Spinal cord (tissue), 10 donors: ENCODE measurements around the gene C21orf58. TPM values are rescaled to one million over a fixed set of nuclear protein-coding genes. Genes with fewer than 3 reads are reported as not detected.

Source experiments
- DNase-seq, 6 donors: peaks; one replicate each; pipeline versions ENCODE4 v3.0.0 to v3.0.0-alpha.2; 2013 to 2015; ENCODE audit warnings: low spot score in 6 of 6, low read depth in 4 of 6
- H3K27ac ChIP-seq: one replicate; pipeline ENCODE4 v1.5.1; 2013; ENCODE audit warnings: low read depth, low read length, control low read depth
- H3K27me3 ChIP-seq: one replicate; pipeline ENCODE4 v1.6.1; 2013; ENCODE audit warnings: low read length; ENCODE audit not compliant: control insufficient read depth, insufficient read depth
- H3K36me3 ChIP-seq: one replicate; pipeline ENCODE4 v1.6.1; 2013; ENCODE audit warnings: low read length; ENCODE audit not compliant: control insufficient read depth, insufficient read depth
- H3K4me1 ChIP-seq: one replicate; pipeline ENCODE4 v1.6.1; 2013; ENCODE audit warnings: low read length; ENCODE audit not compliant: control insufficient read depth, insufficient read depth
- H3K4me3 ChIP-seq: one replicate; pipeline ENCODE4 v1.5.1; 2013; ENCODE audit warnings: low read depth, low read length, control low read depth
- H3K9me3 ChIP-seq: one replicate; pipeline ENCODE4 v1.6.1; 2013; ENCODE audit warnings: low read length; ENCODE audit not compliant: control insufficient read depth, insufficient read depth
- WGBS: methylation state at CpG from one replicate; pipeline ENCODE4 v1.1.5; 2013; ENCODE audit warnings: missing lambda C conversion rate; ENCODE audit not compliant: insufficient coverage; 5-methylcytosine and 5-hydroxymethylcytosine counted together
- polyA plus RNA-seq, 2 donors: library from polyadenylated mRNA; unstranded; fragments of 120-200 nt; gene quantifications; one replicate each; pipeline ENCODE4 v1.2.1, GENCODE V29; 2013; ENCODE audit not compliant: insufficient read length in 2 of 2
- total RNA-seq, 2 donors: library from RNA; depleted of rRNA in 1 of 2; stranded (reverse); fragments of 120-200 nt in 1 of 2; fragments of >200 nt in 1 of 2; gene quantifications; one replicate each; pipeline versions ENCODE4 v1.2.3 to v1.2.4, GENCODE V29; 2013 to 2014
- donor health status: healthy.

The C21orf58 gene
- total and polyA plus RNA-seq, 4 donors = 2.9 to 15.4 (median 9.5) TPM

DNA sequence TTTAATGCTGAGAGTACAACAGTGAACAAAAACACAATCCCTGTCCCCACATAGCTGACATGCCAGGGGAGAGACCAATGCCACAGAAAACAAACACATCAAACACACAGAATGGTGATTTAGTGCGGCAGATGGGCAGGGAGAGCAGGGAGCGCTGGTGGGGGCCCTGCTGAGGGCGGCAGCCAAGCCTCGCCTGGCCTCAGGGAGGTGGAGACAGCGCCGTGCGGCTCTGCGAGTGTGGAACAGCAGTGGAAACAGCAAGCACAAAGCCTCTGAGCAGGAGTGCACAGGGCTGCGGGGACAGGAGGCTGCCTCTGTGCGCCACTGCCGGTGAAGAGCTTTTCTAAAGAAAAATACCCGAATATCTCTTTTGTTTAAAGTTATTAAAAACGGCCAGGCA, 55.3 kb downstream of the C21orf58 start:
- no peak overlapping the region for H3K4me3 ChIP-seq
- no peak overlapping the region for H3K27ac ChIP-seq
- no peaks in the 10 kb centered on the region for H3K9me3 ChIP-seq
- no peaks in the 10 kb centered on the region for H3K27me3 ChIP-seq
- peaks cover 86% of the 10 kb centered on the region for H3K36me3 ChIP-seq
- no peaks in the 10 kb centered on the region for H3K4me1 ChIP-seq
- 94% methylated on average over 13 of the region's 13 CpGs for WGBS
- no peak for DNase-seq

DNA sequence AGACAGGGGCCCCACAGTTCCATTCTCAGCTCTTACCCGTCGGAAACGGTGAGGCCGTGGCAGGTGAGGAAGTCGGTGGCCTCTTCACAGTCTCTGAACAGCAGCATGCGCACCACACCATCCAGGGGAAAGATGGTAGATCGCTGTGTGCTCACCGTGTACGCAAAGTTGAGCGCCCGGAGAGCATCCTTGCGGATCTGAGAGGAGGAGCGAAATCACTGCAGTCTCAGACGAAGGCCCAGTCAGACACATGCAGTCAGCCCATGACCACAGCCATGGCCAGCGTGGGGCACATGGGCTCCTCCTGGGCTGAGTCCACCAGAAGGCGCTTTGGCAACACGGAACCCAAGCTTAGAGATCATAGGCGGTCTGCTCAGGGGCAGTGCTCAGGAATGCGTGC, 56.7 kb downstream of the C21orf58 start:
- DNase-seq = no peak
- Histone ChIP-seq H3K27ac (no peak overlapping the region), H3K36me3 (peaks cover 83% of the 10 kb centered on the region), H3K4me3 (no peak overlapping the region), H3K27me3 (no peaks in the 10 kb centered on the region), H3K4me1 (no peaks in the 10 kb centered on the region), H3K9me3 (no peaks in the 10 kb centered on the region)
- WGBS = 98% methylated on average over 16 of the region's 19 CpGs

DNA sequence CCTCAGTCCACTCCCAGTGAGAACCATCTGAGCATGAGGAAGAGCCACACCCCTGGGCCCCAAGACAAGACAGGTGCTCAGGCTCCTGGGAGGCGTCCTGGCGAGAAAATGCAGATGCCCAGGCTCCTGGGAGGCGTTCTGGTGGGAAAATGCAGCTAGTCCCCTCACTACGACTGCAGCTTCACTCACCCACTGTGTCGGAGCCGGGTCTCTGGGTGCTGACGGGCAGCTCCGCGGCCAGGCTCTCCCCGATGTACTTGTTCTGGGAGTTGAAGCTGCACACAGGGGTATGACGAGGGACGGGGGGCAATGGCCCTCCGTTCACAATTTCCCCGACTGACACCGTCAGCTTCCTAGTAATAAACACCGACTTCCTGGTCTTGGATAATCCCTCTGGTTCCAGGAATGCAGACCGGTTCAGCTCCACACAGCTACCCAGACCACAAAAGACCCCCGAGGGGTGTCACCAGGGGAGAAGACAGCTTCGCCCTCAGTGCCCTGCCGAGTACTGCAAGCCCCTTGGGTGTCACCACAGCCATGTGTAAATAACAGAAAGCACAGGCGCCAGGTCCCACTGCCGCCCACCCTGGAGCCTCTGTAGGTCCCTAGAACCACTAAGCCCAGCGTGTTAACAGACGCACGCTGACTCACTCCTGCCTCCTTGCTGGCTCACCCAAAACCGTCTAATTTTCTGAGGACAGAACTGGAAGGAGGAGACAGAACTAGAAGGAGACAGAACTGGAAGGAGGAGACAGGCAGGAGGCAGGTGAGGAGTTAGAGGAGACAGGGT, 57.7 kb downstream of the C21orf58 start:
- DNase-seq = no peak
- Histone ChIP-seq H3K27me3 (no peaks in the 10 kb centered on the region), H3K27ac (no peak overlapping the region), H3K4me3 (no peak overlapping the region), H3K36me3 (peaks cover 81% of the 10 kb centered on the region), H3K4me1 (no peaks in the 10 kb centered on the region), H3K9me3 (no peaks in the 10 kb centered on the region)
- 91% methylated on average over 24 of the region's 26 CpGs for WGBS

DNA sequence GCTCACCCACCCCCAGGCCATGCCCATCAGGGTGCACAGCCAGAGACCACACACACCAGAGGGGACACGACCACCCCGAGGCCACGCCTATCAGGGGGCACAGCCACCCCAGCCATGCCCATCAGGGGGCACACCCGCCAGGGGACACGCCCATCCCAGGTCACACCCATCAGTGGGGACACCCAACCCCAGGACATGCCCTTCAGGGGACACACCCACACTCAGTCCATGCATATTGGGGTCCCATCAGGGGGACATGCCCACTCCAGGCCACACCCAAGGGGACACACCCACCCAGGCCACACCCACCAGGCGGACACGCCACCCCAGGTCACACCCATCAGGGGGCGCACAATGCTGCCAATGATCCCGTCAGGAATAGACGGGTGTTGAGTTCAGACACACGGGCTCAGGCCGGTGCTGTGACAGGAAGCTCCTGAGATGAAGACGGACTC, 59.0 kb downstream of the C21orf58 start:
- no peaks in the 10 kb centered on the region for H3K27me3 ChIP-seq
- no peaks in the 10 kb centered on the region for H3K9me3 ChIP-seq
- no peak overlapping the region for H3K4me3 ChIP-seq
- DNase-seq = no peak
- peaks cover 87% of the 10 kb centered on the region for H3K36me3 ChIP-seq
- no peaks in the 10 kb centered on the region for H3K4me1 ChIP-seq
- H3K27ac ChIP-seq = no peak overlapping the region
- 94% methylated on average over 13 of the region's 13 CpGs for WGBS

DNA sequence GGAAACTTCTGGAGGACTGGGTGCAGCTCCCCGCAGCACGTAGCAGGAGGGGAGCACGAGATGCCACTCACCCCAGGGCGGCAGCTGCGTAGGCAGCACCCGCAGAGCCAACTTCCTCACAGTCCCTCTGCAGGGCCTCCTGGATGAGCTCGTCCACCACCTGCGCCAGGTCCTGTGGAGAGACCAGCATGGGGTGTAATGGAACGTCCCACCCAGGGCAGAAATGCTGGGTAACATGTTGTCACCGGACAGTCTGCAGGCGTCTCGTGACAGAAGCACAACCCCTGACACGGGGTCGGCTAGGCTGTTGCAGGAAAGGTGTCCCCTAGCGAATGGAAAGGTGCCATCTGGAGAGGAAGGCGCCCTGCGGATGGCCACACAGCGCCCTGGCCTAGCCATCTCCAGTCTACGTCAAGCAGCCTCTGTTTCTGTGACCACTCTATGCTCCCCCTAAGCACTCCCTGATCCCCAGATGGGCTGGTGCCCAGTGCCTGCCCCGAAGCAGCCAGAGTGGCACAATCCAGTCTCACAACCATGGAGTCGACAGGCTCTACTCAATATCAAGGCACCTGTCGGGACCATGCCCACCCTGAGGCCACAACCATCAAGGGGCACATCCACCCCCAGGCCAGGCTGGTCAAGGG, 59.5 kb downstream of the C21orf58 start:
- no peak for DNase-seq
- Histone ChIP-seq H3K4me3 (no peak overlapping the region), H3K9me3 (no peaks in the 10 kb centered on the region), H3K36me3 (peaks cover 86% of the 10 kb centered on the region), H3K27ac (no peak overlapping the region), H3K27me3 (no peaks in the 10 kb centered on the region), H3K4me1 (no peaks in the 10 kb centered on the region)
- 92% methylated on average over 21 of the region's 22 CpGs for WGBS

DNA sequence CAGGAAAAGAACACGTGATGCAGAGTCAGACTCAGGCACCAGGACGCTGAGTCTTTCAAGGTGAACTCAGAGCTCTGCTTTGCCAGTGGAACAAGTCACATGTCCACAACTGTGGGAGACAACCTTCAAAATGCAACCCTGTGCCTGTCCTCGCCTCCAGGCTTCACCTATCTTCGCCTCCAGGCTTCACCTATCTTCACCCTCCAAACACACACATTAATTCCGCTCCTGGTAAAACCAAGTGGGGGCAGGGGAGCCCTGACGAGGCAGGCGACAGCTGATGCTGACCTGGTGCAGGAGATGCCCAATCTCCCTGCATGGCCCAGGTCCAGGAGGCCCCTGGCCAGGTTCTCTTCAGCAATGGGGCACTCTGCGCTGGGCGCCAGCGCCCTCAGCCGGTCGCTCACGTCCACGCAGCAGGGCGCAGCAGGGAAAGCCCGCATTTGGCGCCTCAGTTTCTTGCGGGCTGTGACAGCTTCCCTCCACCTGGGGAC, 67.1 kb downstream of the C21orf58 start:
- Histone ChIP-seq H3K27me3 (no peaks in the 10 kb centered on the region), H3K9me3 (no peaks in the 10 kb centered on the region), H3K4me3 (no peak overlapping the region), H3K4me1 (no peaks in the 10 kb centered on the region), H3K27ac (no peak overlapping the region), H3K36me3 (peaks cover 80% of the 10 kb centered on the region)
- 94% methylated on average over 18 of the region's 18 CpGs for WGBS
- DNase-seq = no peak

DNA sequence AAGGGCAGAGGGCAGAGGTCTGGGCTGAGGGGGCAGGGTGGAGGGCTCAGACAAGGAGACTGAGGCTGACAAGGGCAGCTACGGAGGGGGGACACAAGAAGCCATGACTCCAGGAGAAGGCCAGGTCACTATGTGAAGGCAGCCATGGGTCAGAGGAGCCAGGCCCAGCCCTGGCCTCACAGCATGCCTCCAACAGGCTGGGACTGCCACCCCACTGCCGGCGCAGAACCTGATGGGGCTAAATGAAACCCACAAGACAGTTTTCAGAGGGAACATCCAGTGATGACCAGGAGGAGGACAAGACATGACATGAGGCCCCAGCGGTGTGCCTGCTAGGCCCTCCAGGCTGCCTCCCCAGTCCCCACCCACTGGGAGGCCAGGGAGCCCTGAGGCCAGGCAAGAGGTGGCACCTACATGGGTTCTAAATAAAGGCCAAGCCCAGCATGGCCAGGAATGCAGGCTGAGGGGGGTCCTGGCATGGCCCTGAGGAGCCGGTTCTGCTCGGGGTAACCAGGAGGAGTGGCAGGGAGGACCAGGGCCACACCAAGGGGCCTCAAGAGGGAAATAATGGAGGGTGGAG, 67.8 kb downstream of the C21orf58 start:
- H3K36me3 ChIP-seq = peaks cover 75% of the 10 kb centered on the region
- 97% methylated on average over 6 of the region's 6 CpGs for WGBS

DNA sequence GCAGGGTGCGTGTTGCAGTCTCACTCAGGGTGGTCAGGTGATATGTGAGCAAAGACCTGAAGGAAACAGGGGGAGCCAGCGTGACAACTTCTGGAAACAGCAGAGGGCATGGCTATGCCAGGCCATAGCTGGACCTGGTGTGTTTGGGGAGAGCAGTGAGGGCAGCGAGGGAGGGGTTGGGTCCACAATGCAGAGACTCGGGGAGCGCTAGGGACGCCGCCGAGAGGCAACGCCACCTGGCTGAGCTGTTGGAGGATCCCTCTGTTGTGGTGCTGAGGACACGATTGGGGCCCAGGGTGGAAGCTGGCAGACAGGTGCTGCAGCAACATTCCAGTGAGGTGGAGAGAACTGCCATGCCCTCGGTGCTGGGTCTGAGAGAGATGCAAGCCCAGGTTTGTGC, 68.5 kb downstream of the C21orf58 start:
- no peak for DNase-seq
- 98% methylated on average over 11 of the region's 11 CpGs for WGBS
- Histone ChIP-seq H3K9me3 (no peaks in the 10 kb centered on the region), H3K4me3 (no peak overlapping the region), H3K27ac (no peak overlapping the region), H3K36me3 (peaks cover 78% of the 10 kb centered on the region), H3K4me1 (no peaks in the 10 kb centered on the region), H3K27me3 (no peaks in the 10 kb centered on the region)

More for the DNA sequence above, 67.8 kb downstream of the C21orf58 start:
- no peak overlapping the region for H3K4me3 ChIP-seq
- no peaks in the 10 kb centered on the region for H3K9me3 ChIP-seq
- no peaks in the 10 kb centered on the region for H3K27me3 ChIP-seq
- no peak for DNase-seq
- no peak overlapping the region for H3K27ac ChIP-seq
- H3K4me1 ChIP-seq = no peaks in the 10 kb centered on the region

DNA sequence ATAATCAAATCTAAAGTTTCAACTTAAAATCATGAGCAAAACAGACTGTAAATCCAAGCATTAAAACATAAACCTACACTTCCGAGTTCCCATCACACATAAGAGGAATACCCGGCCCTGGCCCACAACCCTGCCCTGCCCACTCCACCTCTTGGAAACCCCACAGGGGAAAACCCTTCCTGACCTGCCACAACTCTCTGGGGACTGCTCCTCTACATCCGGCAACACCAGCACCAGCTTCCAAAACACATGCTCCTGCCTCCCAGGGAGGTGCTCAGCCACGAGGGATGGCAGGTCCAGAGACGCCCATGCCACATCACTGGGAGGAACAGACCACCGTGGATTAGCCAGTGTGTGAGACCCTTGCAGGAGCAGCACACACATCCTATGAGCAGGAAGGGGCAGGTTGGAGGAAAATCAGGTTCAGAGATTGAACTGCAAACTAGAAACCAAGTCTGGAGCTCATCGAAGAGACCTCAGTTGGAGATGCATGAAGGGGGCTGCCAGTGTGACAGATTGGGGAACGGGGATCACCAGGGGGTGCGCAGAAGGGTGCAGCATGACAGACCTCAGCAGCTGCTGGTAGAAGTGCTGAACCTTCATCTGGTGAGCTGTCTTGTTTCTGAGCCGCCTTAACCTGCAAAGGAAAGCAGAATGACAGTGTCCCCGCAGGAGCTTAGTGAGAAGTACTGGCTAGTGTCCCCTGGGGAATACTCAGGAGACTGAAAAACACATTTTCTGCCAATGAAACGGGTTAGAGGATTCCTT, 69.3 kb downstream of the C21orf58 start:
- 91% methylated on average over 10 of the region's 12 CpGs for WGBS
- no peak for DNase-seq
- peaks cover 77% of the 10 kb centered on the region for H3K36me3 ChIP-seq

More for the DNA sequence above, 69.3 kb downstream of the C21orf58 start:
- no peaks in the 10 kb centered on the region for H3K9me3 ChIP-seq
- H3K4me1 ChIP-seq = no peaks in the 10 kb centered on the region
- H3K27me3 ChIP-seq = no peaks in the 10 kb centered on the region
- H3K4me3 ChIP-seq = no peak overlapping the region
- no peak overlapping the region for H3K27ac ChIP-seq
